Germinal center (tissue), 1 donor: ENCODE results near the gene CDH11.

ENCODE experiments used
- DNase-seq: peaks from one replicate; pipeline ENCODE4 v3.0.0; 2012; ENCODE audit warnings: mixed read lengths, low spot score

Gene CDH11

GRCh38 chr16:65117811-65118448 is 3.9 kb downstream of the CDH11 start:
- DNase-seq = peak; percentile 20

DNA sequence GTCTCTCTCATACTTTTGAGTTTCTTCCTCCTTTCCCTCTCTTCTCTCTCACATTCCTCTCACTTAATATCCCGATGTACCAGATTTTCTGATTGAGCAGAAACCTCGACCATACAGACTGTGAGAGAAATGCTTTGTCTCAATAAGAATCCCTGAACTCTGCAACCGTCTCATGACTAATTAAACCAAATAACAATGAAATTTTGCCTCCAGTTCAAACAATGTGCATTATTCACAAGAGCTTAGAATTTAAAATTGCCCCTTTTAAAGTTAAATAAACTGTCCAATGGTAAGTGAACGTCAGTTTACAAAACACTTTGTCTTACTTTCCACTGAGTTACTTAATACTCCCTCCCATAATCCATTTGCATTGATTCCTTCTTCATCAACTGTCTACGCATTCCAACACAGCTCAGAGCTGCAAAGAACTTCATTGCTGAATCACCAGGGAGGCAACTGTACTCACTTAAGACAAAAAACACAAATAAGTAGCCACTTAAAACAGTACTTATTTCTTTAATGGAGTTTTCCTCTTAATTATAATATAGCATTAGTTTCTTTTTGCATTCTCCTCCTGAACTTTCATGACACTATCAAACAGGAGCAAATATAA is 4.9 kb downstream of the CDH11 start:
- DNase-seq = no peak

DNA sequence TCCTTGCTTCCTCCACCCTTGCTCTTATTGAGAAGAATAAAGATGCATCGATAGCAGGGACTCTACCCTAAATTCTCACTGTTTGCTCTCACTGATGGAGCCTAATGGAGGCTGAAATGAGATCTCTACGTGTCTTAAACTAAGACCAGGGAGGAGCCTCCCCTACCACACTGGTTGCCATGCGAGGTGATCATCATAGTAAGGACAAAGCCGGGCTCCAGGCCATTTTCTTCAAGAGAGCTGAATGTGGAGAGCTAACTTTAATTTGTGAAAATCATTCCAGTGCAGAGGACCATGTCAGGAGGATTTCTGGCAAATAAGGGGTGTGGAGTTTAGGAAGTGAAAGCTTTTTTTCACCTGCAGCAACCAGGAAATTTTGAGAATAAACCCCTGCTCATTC is 5.6 kb downstream of the CDH11 start:
- DNase-seq = no peak

GRCh38 chr16:65114527-65114926 is 7.3 kb downstream of the CDH11 start:
- DNase-seq = no peak

DNA sequence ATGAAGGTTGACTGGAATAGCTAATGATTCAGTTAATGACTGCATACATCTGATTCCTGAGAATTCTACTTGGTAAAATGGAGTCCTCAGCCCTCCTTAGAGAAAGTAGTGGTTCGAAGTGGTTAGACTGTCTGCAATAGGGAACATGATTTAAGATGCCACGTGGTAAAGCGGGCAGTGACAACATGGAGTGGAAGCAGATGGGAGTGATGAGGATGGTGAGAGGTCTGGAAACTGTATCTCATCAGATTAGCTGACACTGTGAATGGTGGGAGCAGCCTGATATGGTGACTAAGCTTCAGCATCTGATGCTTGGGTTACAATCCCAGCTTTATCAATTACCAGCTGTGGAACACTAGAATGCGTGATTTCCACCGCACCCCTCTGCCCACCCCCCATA is 8.4 kb downstream of the CDH11 start:
- no peak for DNase-seq

DNA sequence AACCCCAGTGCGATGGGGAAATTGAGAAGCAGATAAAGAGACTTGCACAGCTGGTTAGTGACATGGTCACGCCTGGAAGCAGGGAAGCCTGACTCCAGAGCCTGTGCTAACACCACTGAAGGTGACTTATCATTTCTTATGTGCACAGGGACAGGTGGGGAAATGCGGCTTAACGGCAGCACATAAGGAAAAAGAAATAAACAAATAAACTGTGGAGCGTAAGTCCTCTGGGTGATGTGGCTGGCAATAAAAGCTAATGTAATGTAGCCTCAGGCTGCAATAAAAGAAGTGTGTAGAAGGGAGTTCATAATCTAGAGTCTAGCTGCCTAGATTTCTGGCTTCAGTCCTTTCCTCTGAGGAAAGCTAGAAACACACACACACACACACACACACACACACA is 10.6 kb downstream of the CDH11 start:
- no peak for DNase-seq

DNA sequence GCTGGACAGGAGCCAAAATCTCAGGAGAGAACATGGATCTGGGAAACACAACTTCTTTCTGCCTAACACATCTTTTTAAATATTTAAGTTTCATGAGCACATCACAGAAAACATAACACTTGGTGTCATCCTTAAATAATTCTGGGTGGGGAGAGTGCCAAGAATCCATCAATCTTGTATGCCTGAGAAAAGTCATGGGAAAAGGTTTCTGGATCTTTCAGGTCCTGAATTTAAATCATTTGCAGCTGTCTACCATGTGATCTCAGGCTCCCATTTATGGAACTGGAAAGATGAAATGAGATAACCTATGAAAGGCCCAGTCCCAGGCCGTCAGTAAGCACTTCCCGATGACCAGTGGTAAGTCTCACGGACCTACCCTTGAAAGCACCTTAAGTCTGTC is 15.1 kb downstream of the CDH11 start:
- DNase-seq = no peak

DNA sequence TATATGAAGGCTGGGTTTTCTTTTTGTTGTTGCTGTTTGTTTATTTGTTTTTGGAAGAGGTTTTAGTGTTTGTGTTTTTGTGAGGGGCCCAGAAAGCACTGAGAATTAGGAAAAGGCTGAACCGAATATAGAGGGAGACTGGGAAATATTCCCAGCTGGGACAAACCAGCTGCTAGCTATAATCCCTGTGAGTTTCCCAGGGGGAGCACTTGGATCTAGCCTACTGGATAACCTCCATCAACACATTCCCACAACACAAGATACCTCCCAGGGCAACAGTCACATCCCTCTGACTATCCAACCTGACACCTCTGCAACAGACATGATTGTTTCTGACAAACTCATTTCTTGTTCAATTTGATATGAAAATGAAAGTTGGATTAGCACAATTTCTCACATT is 16.7 kb downstream of the CDH11 start:
- no peak for DNase-seq

DNA sequence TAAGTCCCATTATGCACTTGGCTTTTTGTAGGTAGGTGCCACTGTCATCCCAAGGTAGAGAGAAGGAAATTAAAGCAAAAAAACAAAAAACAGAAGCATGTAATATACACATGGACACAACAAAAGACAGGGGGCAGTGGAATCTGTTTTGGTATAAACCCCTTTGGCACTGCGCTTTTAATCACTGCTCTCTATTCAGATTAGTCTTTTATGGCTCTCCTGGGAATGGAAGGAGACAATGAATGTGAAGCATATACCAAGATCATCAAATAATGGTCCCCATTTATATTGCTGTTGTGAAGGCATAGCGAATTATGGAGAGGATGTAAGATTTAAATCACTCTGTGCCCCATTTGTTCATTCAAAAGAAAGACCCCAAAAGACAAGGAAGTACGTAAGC is 17.4 kb downstream of the CDH11 start:
- DNase-seq = no peak

GRCh38 chr16:65102326-65102725 is 19.5 kb downstream of the CDH11 start:
- no peak for DNase-seq

- DNase-seq = no peak
Measured at GRCh38 chr16:65101009-65101408, 20.9 kb downstream of the CDH11 start.

- no peak for DNase-seq
Measured at GRCh38 chr16:65099607-65100006, 22.3 kb downstream of the CDH11 start.

DNA sequence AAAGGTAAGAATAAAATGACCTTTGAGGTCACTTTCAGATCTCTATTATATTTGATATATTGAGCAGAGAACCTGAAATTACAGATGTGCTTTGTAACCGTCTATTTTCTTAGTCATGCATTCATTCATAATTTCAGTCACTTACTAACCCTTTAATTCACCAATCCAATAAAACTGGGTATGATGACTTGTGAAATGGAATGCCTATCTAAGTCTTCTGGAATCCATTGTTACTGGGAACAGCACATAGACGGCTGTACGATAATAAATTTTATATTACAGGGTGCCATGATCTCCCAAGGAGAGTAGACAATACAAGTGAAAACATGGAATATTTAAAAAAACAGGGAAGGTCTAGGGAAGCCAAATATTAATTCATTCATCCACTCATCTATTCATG is 22.9 kb downstream of the CDH11 start:
- DNase-seq = no peak

DNA sequence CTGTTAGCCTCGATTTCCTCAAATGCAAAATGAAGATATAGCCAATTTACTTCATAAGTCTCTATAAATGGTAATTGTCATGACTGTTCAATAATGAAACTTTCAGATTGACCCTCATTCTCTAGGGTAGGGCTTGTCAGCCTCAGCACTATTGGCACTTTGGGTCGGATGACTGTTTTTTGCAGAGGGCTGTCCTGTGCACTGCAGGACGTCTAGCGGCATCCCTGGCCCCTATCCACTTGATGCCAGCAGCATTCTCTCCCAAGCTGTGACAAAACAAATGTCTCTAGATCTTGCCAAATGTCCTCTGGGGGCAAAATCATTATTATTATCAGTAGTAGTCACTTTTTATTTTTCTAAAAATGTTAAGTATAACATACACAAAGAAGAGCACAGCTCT is 24.6 kb downstream of the CDH11 start:
- DNase-seq = no peak

GRCh38 chr16:65095906-65096305 is 26.0 kb downstream of the CDH11 start:
- DNase-seq = no peak

DNA sequence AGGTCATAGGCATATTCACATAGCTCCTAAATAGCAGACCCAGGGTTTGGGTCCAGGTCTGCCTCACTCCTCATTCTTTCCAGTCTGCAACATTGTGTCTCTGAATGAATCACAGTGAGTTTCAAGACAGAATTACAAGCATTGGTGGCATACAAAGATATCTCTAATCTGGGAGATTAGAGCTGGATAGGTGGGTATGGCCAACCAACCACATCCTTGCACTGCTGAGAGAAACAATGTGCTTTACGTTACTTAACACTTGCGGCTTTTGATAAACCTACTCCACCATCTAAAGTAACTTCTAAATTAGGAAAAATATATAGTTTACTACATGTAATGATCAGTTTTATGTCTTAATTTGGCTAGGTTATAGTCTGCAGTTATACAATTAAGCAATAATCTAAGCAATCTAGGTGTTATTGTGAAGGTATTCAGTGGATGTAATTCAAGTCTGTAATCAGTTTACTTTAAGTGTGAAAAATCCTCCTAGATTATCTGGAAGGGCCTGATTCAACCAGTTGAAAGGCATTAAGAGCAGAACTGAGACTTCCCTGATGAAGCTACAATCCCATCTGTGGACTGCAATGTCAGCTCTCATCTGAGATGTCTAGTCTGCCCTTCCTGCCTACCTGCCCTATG is 26.7 kb downstream of the CDH11 start:
- DNase-seq = no peak

DNA sequence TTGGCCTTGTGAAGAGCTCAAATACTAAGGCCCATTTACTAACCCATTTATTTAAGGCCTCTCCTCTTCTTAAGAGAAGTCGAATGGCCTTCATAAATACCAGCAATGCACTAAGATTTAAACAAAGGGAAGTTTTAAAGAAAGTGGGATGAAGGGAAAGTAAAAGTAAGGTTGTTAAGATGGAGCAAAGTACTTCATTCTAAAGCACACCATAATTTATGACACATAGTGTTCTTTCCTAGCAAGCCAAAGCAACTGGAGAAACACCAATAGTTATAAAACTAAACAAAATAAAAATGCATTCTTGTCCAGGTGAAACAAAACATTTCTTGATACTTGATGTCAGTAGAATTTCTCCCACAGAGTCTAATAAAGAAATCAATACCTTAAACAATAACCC is 27.9 kb downstream of the CDH11 start:
- DNase-seq = no peak

DNA sequence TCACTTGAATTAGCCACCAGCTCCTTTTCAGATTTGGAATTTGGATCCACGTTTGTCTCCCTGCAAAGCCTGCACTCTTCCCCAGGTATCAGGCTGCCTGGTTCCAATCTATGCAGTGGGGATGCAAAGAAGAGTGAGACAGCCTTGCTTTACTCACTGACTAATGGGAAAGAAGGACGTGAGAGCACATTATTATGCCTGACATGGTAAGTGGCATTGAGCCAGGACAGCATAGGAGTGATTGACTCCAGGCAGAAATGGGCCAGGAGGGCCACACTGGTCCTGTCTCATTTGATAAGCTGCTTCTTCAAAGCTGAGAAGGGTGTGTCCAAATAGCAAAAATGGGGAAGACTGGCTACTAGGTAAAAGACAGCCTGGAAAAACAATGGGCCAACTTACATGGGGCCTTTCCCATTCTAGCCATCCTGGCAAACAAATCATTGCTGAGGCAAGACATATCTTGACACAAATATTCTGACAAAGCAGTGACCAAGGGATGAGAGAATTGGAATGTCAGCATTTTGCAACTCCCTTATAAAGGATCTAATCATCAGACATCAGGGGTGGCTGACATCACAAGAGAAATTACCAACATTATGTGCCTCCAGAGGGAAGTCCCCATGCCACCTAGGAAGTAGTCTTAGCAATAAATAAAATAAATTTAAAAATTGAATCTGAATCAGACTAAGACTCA is 38.6 kb downstream of the CDH11 start:
- DNase-seq = no peak

DNA sequence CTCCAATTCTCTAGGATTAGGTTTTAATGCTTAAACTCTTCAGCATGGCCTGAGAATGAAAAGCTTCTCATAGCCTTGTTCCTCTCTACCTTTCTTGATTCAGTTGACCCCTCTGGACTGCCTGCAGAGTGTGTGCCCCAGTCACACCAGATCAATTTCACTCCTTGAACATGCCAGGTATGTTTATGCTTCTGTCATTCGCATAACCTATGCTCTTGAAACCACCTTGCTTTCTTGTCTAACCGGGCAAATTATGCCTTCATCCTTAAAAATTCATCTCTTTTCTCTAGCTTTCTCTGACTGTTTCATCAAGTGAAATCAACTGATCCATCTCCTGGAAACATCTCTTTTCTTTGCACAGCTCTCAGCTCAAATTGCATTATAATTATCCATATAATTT is 42.3 kb downstream of the CDH11 start:
- DNase-seq = no peak

DNA sequence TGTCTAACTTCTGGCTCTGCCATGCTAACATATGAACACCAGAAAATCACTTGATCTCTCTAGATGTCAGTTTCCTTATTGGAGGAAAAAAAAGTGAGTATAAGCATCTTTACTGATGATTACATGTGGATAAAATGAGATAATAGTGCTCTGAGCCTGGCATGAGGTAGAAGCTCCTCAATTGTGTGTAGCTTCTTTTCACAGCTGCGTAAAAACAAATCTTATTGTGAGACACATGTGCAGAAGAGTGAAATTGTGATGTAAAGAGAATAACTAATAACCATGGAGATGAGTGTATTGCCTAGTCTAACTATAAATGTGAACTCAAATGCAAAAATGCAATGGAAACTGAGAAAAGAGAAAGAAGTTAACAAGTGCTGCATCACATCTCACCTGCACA is 44.7 kb downstream of the CDH11 start:
- no peak for DNase-seq

GRCh38 chr16:65075877-65076276 is 46.0 kb downstream of the CDH11 start:
- no peak for DNase-seq

DNA sequence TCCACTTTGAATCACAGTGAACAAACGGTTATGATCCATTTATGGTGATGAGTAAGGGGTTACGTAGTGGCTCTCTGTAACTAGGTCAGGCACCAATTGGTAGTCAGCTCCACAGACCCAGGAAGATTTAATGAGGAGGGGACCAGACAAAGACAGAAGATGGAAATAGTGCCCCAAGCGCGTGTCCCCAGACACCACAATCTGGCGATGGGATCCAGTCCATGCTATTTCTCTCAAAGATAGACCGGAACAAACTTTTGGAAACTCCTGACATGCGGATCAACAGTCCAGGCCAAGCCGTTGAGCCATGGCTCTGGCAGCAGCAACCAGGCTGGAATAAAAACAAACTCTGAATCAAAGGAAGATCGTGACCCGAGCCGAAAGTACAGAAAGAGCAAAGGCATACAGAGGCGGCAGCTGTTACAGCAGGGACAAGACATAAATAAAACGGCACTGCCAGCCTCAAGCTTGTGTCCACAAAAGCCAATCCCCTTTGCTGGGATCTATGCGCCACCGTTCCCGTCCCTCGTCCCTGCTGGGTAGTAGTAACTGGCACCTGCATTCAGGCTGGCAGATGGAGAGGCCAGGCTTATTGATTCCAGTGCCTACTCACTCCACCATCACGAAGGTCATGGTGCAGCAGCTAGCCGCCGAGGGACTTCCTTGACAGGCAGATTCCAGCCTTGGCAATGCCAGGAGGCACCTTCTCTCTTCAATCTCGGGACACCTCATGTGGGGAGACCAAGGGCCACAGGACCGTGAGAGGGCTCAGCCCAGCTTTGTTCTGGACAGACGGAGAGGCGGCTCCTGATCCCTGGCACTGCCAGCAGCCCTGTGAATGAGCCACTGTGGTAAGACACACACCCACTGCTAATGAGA is 50.2 kb downstream of the CDH11 start:
- no peak for DNase-seq
